Fibroblast of lung (primary cell): ENCODE measurements around the gene TMEM248. TPM values are rescaled to one million over a fixed set of nuclear protein-coding genes. Genes with fewer than 3 reads are reported as not detected.

Source experiments
- DNase-seq, 2 donors: peaks; one replicate each; pipeline versions ENCODE4 v3.0.0 to v3.0.0-alpha.2; 2010; ENCODE audit warnings: low read depth in 2 of 2
- H2AFZ ChIP-seq: 2 replicates; pipeline ENCODE4 v1.5.1; 2012; ENCODE audit warnings: low read length, control low read depth, inconsistent platforms
- H3K27ac ChIP-seq: 2 replicates; pipeline ENCODE4 v1.5.1; 2011; ENCODE audit warnings: low read length, control low read depth; ENCODE audit not compliant: insufficient read depth
- H3K27me3 ChIP-seq: 2 replicates; pipeline ENCODE4 v1.5.1; 2011; ENCODE audit warnings: mild to moderate bottlenecking, low read length; ENCODE audit not compliant: control insufficient read depth, insufficient read depth
- H3K36me3 ChIP-seq: 2 replicates; pipeline ENCODE4 v1.5.1; 2011; ENCODE audit warnings: low read length; ENCODE audit not compliant: control insufficient read depth, insufficient read depth
- H3K4me1 ChIP-seq: 2 replicates; pipeline ENCODE4 v1.5.1; 2011; ENCODE audit warnings: low read length; ENCODE audit not compliant: control insufficient read depth, insufficient read depth; ENCODE audit errors: extremely low read depth
- H3K4me2 ChIP-seq: 2 replicates; pipeline ENCODE4 v1.5.1; 2011; ENCODE audit warnings: low read length, control low read depth; ENCODE audit not compliant: insufficient read depth; ENCODE audit errors: extremely low read depth
- H3K4me3 ChIP-seq, 4 experiments: fragments of 200-600 bp in 1 of 4; sonication (generic) in 1 of 4; replicated peaks in 1 of 4; 2 replicates each; pipeline ENCODE4 v1.5.1; 2011 to 2016; ENCODE audit warnings: low read length in 4 of 4, low read depth in 3 of 4, mild to moderate bottlenecking in 3 of 4, control low read depth in 2 of 4, inconsistent platforms in 1 of 4, mixed read lengths in 1 of 4; ENCODE audit not compliant: insufficient read depth in 1 of 4; ENCODE audit errors: control extremely low read depth in 1 of 4
- H3K79me2 ChIP-seq: 2 replicates; pipeline ENCODE4 v1.5.1; 2012; ENCODE audit warnings: mild to moderate bottlenecking, low read length, inconsistent platforms; ENCODE audit not compliant: control insufficient read depth, insufficient read depth
- H3K9ac ChIP-seq: 2 replicates; pipeline ENCODE4 v1.5.1; 2011; ENCODE audit warnings: mild to moderate bottlenecking, low read length, control low read depth; ENCODE audit not compliant: insufficient read depth
- H3K9me3 ChIP-seq: 2 replicates; pipeline ENCODE4 v1.5.1; 2012; ENCODE audit warnings: low read depth, low read length; ENCODE audit not compliant: control insufficient read depth, insufficient read depth
- H4K20me1 ChIP-seq: 2 replicates; pipeline ENCODE4 v1.5.1; 2011; ENCODE audit warnings: low read length; ENCODE audit not compliant: control insufficient read depth, insufficient read depth; ENCODE audit errors: extremely low read depth
- CTCF ChIP-seq, 2 donors: IDR thresholded peaks in 1 of 2; conservative IDR thresholded peaks in 1 of 2; 1 replicate in 1 of 2; 2 replicates in 1 of 2; pipeline ENCODE4 v1.5.1; 2011 to 2012; ENCODE audit warnings: low read length in 2 of 2, control low read depth in 1 of 2, inconsistent platforms in 1 of 2, low read depth in 1 of 2, mild to moderate bottlenecking in 1 of 2
- EZH2 ChIP-seq: IDR thresholded peaks from 2 replicates; pipeline ENCODE4 v1.5.1; 2012; ENCODE audit warnings: low read length, control low read depth, mild to moderate bottlenecking; ENCODE audit errors: missing control alignments
- polyA plus RNA-seq, 2 donors: library from polyadenylated mRNA; depleted of rRNA in 1 of 2; stranded (reverse) in 1 of 2; unstranded in 1 of 2; fragments of >200 nt; gene quantifications; 2 replicates each; pipeline ENCODE4 v1.2.1, GENCODE V29; 2011 to 2012; ENCODE audit warnings: missing spikeins in 1 of 2
- total RNA-seq: library from RNA; depleted of rRNA; stranded (reverse); fragments of >200 nt; gene quantifications from 2 replicates; pipeline ENCODE4 v1.2.1, GENCODE V29; 2014

Gene TMEM248
- total and polyA plus RNA-seq, 2 donors (not counting 1 experiment from before 2014, with no cell fraction given): 65.7 to 162 TPM

GRCh38 chr7:66919704-66920103 is 1.3 kb upstream of the TMEM248 start:
- no peak overlapping the region for H3K9ac ChIP-seq
- TF ChIP-seq CTCF (conservative IDR thresholded peaks at IDR 0.05 in 1 of 2, IDR thresholded peaks at IDR 0.05 in 1 of 2; ENCODE audit: low read depth in 1 of 2, low read length in 2 of 2) (no peak), EZH2 (no peak)
- H3K4me2 ChIP-seq: no peak overlapping the region

GRCh38 chr7:66920256-66920655 is 769 bp upstream of the TMEM248 start:
- Histone ChIP-seq H4K20me1 (no peaks in the 10 kb centered on the region), H3K4me3 (peak overlapping the region; percentile 70 to 99 (median 88)), H3K27me3 (no peaks in the 10 kb centered on the region), H3K4me2 (peak overlapping the region; percentile 100), H3K36me3 (peaks cover 2% of the 10 kb centered on the region), H3K79me2 (peaks cover 38% of the 10 kb centered on the region), H3K27ac (peak overlapping the region; percentile 83), H2AFZ (peak overlapping the region; percentile 17), H3K4me1 (peaks cover 4% of the 10 kb centered on the region), H3K9ac (no peak overlapping the region), H3K9me3 (no peaks in the 10 kb centered on the region)
- TF ChIP-seq EZH2 (no peak), CTCF (conservative IDR thresholded peaks at IDR 0.05 in 1 of 2, IDR thresholded peaks at IDR 0.05 in 1 of 2; ENCODE audit: low read depth in 1 of 2, low read length in 2 of 2) (no peak)
- no peak for DNase-seq

More at GRCh38 chr7:66919704-66920103, 1.3 kb upstream of the TMEM248 start:
- Histone ChIP-seq H3K4me3 (no peak overlapping the region), H3K27ac (no peak overlapping the region), H4K20me1 (no peaks in the 10 kb centered on the region), H2AFZ (no peak overlapping the region), H3K27me3 (no peaks in the 10 kb centered on the region), H3K36me3 (no peaks in the 10 kb centered on the region), H3K9me3 (no peaks in the 10 kb centered on the region), H3K4me1 (peaks cover 4% of the 10 kb centered on the region), H3K79me2 (peaks cover 34% of the 10 kb centered on the region)
- no peak for DNase-seq

- Histone ChIP-seq H4K20me1 (no peaks in the 10 kb centered on the region), H3K4me1 (peaks cover 4% of the 10 kb centered on the region), H3K27ac (peak overlapping the region; percentile 83), H3K4me2 (peak overlapping the region; percentile 83), H2AFZ (no peak overlapping the region), H3K9ac (peak overlapping the region; percentile 83), H3K27me3 (no peaks in the 10 kb centered on the region), H3K36me3 (peaks cover 2% of the 10 kb centered on the region), H3K4me3 (peak overlapping the region; percentile 42 to 99 (median 81)), H3K9me3 (no peaks in the 10 kb centered on the region), H3K79me2 (peaks cover 50% of the 10 kb centered on the region)
- peak; percentile 51 to 55 for DNase-seq
- no peak for TF ChIP-seq EZH2
- TF ChIP-seq CTCF (conservative IDR thresholded peaks at IDR 0.05 in 1 of 2, IDR thresholded peaks at IDR 0.05 in 1 of 2; ENCODE audit: low read depth in 1 of 2, low read length in 2 of 2): no peak
Measured at GRCh38 chr7:66921396-66921917, 432 bp downstream of the TMEM248 start.
